Tongue (tissue), 2 donors: ENCODE results near the gene ZNF548. TPM values are rescaled to one million over a fixed set of nuclear protein-coding genes. Genes with fewer than 3 reads are reported as not detected.
A peak's percentile ranks its signal among the peaks of the same experiment; 100 is the strongest.
"Not testable (repeated sequence)": the region's sequence is repeated elsewhere in the genome, so short reads cannot be mapped to it uniquely, and the experiment has no call there.

Experiments used
- DNase-seq: peaks from one replicate; pipeline ENCODE4 v3.0.0-alpha.2; 2015
- total RNA-seq: library from RNA; depleted of rRNA; stranded (reverse); fragments of >200 nt; gene quantifications from one replicate; pipeline ENCODE4 v1.2.3, GENCODE V29; 2014

The ZNF548 gene
- 43.4 TPM for total RNA-seq

DNA sequence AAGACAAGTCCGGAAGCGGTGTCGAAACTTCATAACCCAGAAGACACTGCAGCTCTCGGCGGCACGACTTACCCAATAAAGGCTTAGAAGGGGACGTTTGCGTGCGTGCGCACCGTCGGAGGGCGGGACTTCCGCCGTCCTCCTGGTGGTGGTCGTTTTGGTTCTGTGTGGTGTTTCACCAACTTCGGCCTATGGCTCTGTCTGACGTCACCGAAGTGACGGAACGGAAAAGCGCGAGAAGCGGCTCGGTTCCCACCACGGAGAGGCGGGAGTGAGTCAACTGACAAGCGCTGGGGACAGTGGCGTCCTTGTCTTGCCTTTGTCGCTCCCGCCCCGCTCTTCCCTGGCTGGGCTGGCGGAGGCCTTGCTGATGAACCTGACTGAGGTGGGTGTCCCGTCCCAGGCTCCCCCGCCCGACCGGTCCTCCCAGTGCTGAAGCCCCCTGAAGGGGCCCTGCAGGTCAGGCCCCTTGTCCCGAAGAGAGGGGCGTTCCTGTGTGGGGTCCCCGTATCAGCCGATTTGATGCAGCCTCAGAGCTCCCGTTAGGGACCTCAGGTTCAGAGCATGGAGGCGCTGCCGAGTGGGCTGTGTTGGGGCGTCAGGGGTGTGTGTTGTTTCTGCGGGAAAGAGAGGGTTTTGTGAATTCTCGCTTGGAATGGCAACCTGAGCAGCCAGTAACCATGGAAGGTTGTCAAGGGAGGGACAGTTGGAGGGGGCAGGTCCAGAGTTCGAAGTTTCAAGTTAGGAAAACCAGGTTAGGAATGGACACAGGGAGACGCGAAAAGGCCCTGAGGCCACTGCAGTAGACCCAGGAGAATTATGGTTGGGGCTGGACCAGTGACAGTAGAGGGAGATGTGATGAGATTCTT is at the start of gene ZNF548:
TSS of gene ZNF548 (plus strand) at position 125 of the 869 bp plus-strand sequence. CDS start at position 371, 246 bp downstream.
- peak; percentile 99 for DNase-seq

DNA sequence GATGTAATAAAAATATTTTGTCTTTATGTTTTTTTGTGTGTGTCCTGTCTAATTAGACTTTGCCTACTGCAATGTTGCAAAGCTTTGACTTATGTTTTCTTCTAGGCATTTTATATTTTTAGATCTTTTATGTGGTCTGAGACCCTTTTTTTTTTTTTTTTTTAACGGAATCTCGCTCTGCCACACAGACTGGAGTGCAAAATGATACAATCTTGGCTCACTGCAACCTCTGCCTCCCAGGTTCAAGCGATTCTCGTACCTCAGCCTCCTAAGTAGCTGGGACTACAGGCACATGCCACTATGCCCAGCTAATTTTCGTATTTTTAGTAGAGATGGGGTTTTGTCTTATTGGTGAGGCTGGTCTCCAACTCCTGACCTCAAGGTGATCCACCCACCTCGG is 47.1 kb upstream of the ZNF548 start:
- no peak for DNase-seq

DNA sequence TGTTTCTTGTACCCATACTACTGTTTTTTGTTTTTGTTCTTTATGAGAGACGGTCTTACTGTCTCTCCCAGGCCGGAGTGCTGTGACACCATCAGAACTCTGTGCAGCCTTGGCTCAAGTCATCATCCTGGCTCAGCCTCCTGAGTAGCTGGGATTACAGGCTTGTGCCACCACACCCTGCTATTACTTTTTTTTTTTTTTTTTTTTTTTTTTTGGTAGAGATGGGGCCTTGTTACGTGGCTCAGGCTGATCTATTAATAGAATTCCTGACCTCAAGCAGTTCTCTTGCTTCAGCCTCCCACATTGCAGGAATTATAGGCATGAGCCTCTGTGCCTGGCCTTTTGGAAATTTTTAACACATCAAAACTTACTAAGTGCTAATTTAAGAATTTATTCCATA is 41.5 kb upstream of the ZNF548 start:
- no peak for DNase-seq

DNA sequence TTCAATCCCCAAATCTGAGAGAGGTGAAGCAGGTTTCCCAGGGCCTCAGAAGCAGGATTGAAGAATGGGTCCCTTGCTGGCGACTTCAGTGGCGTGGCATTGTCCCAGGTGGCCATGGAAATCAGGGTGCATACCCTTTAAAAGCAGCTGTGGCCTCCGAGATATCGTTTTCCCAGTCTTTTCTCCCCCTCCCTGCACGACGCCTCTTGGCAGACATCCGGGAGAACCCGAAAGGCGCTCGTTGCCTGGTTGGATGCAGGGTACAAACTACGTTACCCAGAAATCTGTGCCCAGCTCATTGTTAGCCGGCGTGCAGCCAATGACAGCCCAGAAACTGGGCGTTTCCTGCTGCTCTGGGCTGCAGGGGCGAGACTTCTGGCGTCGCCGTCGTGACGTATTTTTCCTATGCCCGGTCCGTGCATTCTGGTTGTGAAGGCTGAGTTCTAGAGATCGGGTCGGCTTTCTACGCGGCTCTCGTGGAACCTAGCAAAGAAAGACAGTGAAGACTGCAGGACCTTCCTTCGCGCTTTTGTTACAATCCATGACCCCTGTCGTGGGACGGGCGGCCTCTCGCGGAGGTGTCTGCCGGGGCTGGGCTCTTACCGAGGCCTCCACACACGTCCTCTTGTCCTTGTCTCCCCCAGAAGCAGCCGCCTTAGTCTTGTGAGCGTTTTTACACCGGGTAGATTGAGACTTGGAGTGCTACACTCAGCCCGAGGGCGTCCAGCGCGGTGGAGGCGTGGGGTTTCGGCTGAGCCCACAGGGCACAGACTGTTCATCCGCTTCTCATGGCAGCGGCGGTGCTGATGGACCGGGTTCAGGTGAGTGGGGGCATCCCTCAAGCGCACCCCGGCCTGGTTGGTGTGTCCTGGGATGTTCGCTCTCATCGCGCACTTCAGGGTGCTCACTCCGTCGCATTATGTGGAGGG is 38.5 kb upstream of the ZNF548 start, which contains the start of gene ZNF304:
TSS of gene ZNF304 (plus strand) at position 395 of the 929 bp plus-strand sequence. CDS start at position 789, 394 bp downstream.
- peak; percentile 99 for DNase-seq

DNA sequence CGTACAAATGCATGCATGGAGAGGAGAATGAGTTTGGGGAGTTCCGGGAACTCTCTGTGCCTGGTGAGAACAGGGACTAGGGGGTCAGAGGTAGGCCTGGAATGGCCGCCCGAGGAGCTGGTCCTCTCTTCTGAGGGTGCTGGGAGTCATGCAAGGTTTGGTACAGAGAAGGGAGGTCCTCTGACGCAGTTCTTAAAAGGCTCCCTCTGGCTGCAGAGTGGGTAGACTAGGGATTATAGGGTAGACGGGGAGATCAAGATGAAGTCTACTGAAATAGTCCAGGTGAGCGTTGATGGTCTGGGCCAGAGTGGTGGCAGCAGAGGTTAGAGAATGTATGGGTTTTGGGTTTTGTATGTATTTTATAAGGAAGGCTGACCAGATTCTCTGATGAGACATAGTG is 37.8 kb upstream of the ZNF548 start:
- DNase-seq = no peak

DNA sequence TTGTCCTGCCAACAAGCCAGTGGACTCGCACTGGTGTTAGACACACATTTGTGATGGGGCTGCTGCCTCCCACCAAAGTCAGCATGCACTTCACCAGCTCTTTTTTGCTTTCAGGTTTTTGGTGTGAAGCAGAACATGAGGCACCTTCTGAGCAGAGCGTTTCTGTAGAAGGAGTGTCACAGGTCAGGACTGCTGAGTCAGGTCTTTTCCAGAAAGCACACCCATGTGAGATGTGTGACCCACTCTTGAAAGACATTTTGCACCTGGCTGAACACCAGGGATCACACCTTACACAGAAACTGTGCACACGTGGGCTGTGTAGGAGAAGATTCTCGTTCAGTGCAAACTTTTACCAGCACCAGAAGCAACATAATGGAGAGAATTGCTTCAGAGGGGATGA is 33.7 kb upstream of the ZNF548 start:
- DNase-seq = no peak

DNA sequence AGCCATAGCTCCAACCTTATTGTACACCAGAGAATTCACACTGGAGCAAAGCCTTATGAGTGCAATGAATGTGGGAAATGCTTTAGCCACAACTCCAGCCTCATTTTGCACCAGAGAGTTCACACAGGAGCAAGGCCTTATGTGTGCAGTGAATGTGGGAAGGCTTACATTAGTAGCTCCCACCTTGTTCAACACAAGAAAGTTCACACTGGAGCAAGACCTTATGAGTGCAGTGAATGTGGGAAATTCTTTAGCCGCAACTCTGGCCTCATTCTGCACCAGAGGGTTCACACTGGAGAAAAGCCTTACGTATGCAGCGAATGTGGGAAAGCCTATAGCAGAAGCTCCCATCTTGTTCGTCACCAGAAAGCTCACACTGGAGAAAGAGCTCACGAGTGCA is 32.2 kb upstream of the ZNF548 start:
- no peak for DNase-seq

DNA sequence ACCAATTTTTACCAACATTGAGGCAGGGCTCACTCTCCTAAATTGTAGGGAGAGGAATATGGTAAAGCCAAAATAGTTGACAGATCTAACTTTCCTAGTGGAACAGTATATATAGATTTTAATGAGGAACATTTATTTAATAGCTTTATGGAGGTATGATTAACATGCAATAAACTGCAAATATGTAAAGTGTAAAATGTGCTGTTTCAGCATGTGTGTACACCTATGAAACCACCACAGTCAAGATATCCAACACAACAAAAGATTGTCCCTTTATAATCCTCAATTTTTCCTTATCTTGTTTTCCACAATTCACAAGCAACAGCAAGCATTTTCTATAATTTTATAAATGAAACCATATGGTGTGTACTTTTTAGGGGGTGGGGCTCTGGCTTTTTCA is 30.4 kb upstream of the ZNF548 start:
- DNase-seq = no peak

DNA sequence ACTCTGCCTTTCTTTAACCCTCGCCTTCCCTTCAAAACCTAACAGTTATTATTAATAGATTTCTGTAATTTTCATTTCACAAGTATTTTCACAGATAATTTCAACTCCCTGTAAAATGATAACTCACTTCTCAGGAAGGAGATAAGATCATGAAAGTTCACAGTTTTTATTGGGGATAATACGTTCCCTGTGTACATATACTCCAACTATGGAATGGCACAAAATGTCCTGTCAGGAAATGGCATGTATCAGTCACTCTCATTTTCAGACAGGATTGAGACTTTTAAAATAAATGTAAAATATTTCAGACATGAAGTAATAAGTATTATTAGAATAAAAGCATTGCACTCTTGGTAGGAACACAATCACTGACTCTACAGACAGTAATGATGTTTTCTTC is 27.2 kb upstream of the ZNF548 start:
- DNase-seq = no peak

DNA sequence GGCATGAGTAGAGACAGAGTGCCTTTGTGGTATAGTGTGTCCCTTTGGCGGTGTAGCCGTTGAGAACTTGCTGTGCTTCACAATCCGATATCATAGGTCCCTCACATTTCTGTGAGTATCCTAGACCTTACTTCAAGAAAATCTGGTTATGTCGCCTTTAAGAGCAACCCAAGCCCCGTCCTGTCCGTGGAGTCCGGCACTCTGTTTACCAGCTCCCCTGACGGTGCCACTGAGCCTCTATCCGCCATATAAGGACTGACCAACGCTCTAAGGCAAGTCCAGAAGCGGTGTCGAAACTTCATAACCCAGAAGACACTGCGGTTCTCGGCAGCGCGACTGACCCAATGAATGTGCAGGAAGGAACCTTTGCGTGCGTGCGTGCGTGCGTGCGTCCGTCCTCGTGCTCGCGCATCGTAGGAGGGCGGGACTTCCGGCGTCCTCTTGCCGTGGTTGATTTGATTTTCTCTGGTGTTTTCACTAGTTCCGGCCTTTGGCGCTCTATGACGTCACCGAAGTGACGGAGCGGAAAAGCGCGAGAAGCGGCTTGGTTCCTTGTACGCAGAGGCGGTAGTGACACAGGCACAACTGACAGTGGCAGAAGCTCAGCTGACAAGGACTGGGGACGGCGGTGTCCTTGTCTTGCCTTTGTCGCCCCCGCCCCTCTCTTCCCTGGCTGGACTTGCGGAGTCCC is 26.5 kb upstream of the ZNF548 start, which contains the start of the genes TRAPPC2B and ZNF547:
TSS of gene TRAPPC2B (plus strand) at position 555 of the 691 bp plus-strand sequence. CDS start 1,283 bp downstream, outside the sequence.
TSS of gene ZNF547 (plus strand) at position 555 of the 691 bp plus-strand sequence. CDS start 5,005 bp downstream, outside the sequence.
- peak; percentile 100 for DNase-seq

DNA sequence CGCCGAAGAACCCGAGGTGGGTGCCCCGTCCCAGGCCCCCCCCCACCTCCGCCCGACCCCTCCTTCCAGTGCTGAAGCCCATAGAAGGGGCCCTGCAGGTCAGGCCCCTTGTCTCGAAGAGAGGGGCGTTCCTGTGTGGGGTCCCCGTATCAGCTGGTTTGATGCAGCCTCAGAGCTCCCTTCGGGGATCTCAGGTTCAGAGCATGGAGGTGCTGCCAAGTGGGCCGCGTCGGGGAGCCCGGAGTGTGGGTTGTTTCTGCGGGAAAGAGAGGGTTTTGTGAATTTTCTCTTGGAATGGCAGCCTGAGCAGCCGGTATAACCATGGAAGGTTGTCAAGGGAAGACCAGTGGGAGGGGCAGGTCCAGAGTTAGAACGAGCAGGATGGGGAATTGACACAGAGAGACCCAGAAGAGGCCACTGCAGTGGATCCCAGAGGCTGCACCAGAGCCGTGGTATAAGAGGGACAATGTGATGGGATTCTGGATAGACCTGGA is 25.9 kb upstream of the ZNF548 start:
- peak; percentile 52 for DNase-seq

DNA sequence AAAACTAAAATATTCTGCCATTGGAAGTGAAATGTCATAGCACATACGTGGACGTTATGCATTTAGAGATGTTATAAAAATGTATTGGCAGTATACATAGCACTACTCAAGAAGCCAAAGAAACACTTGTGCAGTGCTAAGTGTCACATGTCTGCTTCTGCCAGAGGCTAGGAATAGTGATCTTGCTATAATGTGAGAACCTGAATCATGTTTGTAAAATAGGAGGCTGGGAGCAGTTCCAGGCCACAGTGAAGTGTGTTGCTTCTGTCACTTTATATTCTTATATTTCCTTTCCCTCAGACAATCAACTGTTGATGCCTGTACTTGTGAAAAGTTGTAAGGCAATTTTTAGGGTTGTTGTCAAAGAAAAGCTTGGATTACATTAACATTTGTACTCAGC is 22.9 kb upstream of the ZNF548 start:
- no peak for DNase-seq

DNA sequence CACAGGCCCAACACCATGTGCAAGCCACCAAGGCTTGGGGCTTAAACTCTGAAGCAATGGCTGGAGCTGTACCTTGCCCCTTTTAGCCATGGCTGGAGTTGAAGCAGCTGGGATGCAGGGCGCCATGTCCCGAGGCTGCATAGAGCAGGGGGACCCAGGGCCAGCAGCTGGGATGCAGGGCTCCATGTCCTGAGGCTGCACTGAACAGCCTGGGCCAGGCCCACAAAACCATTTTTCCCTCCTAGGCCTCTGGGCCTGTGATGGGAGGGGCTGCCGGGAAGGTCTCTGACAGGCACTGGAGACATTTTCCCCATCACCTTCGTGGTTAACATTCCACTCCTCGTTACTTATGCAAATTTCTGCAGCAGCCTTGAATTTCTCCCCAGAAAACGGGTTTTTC is 15.5 kb upstream of the ZNF548 start:
- no peak for DNase-seq

DNA sequence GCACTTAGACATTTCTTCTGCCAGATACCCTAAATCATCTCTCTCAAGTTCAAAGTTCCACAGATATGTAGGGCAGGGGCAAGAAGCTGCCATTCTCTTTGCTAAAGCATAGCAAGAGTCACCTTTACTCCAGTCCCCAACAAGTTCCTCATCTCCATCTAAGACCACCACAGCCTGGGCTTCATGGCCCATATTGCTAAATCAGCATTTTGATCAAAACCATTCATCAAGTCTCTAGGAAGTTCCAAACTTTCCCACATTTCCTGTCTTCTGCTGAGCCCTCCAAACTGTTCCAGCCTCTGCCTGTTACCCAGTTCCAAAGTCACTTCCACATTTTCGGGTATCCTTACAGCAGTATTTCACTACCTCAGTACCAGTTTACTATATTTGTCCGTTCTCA is 15.0 kb upstream of the ZNF548 start:
- not testable (repeated sequence) for DNase-seq

DNA sequence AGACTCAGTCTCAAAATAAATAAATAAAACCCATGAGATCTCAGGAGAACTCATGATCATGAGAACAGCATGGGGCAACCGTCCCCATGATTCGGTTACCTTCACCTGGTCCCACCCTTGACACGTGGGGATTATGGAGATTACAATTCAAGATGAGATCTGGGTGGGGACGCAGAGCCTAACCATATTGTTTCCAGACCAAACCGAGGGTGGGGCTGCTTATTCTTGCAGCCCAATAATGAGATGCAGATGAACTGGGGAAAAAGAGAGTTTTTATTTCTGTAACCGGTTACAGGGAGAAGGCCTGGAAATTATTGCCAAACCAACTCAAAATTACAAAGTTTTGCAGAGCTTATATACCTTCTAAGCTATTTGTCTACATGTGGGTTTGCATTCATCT is 13.5 kb upstream of the ZNF548 start:
- DNase-seq = no peak

DNA sequence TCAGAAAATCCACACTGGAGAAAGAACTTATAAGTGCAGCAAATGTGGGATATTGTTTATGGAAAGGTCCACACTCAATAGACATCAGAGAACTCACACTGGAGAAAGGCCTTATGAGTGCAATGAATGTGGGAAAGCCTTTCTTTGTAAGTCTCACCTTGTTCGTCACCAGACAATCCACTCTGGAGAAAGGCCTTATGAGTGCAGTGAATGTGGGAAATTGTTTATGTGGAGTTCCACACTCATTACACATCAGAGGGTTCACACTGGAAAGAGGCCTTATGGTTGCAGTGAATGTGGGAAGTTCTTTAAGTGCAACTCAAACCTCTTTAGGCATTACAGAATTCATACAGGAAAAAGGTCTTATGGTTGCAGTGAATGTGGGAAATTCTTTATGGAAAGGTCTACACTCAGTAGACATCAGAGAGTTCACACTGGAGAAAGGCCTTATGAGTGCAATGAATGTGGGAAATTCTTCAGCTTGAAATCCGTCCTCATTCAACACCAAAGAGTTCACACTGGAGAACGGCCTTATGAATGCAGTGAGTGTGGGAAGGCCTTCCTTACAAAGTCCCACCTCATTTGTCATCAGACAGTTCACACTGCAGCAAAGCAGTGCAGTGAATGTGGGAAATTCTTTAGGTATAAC is 12.0 kb upstream of the ZNF548 start:
- no peak for DNase-seq

DNA sequence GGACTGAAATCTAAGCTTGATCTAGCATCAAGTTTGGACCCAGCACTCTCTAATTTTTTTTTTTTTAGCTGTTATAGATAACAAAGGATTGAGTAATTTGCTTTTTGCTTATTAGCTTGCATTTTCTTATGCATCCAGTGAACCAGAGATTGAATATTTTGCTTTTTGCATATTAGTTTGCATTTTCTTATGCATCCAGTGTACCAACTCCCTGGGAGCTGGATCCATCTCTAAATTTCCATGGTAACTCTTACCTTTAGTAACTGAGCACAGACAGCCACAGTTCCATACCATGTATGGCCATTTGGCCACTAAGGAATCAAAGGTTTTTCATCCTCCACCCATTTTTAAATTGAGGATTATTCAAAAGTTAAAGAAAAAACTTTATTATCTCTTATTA is 8.7 kb upstream of the ZNF548 start:
- DNase-seq = no peak

DNA sequence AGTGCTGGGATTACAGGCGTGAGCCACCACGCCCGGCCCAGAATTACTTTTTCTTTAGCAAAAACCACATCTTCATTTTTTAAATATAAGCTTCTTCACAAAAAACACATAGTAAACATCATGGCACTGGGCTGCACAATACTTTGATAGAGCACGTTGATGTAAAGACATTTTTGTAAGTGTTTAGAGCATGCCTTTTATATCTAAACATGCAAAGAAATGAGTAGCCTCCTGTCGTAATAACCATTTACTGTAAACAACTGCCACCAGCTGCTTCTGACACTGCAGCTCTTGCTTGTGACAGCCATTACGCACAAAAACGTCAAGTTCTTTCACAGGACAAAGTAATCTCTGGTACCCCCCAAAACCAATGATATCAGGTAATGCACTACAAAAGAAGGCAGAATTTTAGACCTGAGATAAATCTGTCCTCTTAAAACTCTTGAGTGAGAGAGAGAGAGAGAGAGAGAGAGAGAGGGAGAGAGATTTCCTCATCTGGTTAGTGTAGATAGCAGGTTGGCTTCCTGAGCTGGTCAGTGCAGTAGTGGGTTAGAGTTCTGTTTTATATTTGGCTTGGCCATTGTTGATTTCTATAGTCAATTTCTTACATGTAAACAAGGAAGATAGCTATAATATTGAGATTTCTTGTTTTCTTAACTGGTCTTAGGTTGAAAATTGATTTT is 6.7 kb upstream of the ZNF548 start:
- no peak for DNase-seq

DNA sequence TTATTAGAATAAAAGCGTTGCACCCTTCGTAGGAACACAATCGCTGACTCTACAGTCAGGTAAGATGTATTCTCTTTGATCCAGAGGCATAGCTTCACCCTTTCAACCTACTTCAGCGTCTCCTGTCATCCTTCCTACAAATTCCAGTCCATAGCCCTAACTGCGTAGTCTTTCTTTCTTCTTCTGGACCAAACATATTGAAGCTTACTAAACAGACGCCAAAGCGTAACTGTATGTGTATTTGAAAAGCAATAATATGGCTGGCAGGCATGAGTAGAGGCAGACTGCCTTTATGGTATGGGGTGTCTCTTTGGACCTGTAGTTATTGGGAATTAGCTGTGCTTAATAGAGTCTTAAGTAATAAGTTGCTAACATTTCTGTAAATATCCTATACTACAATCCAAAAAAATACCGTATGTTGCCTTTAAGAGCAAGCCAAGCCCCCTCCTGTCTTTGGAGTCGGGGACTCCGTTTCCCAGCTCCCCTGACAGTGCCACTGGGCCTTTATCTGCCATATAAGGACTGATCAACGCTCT is 392 bp upstream of the ZNF548 start:
- no peak for DNase-seq

DNA sequence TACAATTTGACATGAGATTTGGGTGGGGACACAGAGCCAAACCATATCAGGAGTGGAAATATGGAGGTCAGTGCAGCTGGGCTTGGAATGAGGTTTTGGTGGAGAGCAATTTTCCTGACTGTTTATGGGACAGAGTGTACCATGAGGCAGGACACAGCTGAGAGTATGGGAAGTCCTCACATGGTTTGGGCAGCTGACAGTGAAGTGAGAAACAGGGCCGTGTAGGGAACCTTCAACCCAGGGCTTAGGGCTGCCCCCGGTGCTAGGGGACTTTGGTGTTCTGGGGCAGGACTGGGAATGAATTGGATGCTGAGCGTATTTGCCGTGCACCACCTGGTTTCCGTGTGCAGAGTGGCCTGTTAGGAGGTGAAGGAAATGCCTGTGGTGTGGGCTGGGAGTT is 6.1 kb downstream of the ZNF548 start:
- no peak for DNase-seq

DNA sequence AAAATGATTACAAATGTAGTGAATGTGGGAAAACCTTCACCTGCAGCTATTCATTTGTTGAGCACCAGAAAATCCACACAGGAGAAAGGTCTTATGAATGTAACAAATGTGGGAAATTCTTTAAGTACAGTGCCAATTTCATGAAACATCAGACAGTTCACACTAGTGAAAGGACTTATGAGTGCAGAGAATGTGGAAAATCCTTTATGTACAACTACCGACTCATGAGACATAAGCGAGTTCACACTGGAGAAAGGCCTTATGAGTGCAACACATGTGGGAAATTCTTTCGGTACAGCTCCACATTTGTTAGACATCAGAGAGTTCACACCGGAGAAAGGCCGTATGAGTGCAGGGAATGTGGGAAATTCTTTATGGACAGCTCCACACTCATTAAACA is 9.2 kb downstream of the ZNF548 start:
- no peak for DNase-seq
